Renal cortical epithelial cell (primary cell): ENCODE results near the gene TLDC2. TPM values are rescaled to one million over a fixed set of nuclear protein-coding genes. Genes with fewer than 3 reads are reported as not detected.

ENCODE experiments used
- total RNA-seq: library from RNA; depleted of rRNA; stranded (reverse); fragments of >200 nt; gene quantifications from 2 replicates; pipeline ENCODE4 v1.2.3, GENCODE V29; 2014

The TLDC2 gene
- total RNA-seq, 1 donor from 2014 or later = 0.50 TPM

Other genes with a start within 250 kb of the TLDC2 start
- not detected in 2 replicates for gene SLA2, start 229.9 kb upstream of the TLDC2 start, total RNA-seq
- gene NDRG3, start 130.0 kb upstream of the TLDC2 start, total RNA-seq = 28.3 and 34.5 TPM in 2 replicates
- gene DSN1, start 102.4 kb upstream of the TLDC2 start, total RNA-seq = 8.1 and 19.1 TPM in 2 replicates
- 21.6 and 33.5 TPM in 2 replicates for gene SAMHD1, start 75.6 kb downstream of the TLDC2 start, total RNA-seq
- 5.8 and 8.7 TPM in 2 replicates for gene RBL1, start 219.9 kb downstream of the TLDC2 start, total RNA-seq